Measurements from ENCODE around the gene HIPK1. TPM values are rescaled to one million over a fixed set of nuclear protein-coding genes. Genes with fewer than 3 reads are reported as not detected.

HIPK1 gene
- total and polyA plus RNA-seq, 4 experiments from 2014 or later, result 4.4 to 110 (median 62.1) TPM

- Mint-ChIP-seq H3K4me3 (peak overlapping the region; percentile 59 to 89 (median 82)), H3K9me3 (peaks cover 0 to 2% (median 0%) of the 10 kb centered on the region in 8 donors), H3K4me1 (peaks cover 56 to 85% (median 71%) of the 10 kb centered on the region in 4 donors), H3K36me3 (peaks cover 32 to 45% of the 10 kb centered on the region in 2 donors), H3K27ac (peak overlapping the region; percentile 86 to 97 (median 91)), H3K27me3 (no peaks in the 10 kb centered on the region)
- Histone ChIP-seq H3K27me3 (ENCODE audit: insufficient read depth, low read length) (no peaks in the 10 kb centered on the region), H3K4me1 (ENCODE audit: insufficient read depth, low read length) (peaks cover 85% of the 10 kb centered on the region), H3K27ac (ENCODE audit: low read depth, low read length) (peak overlapping the region; percentile 52), H3K4me3 (ENCODE audit: low read length in 2 of 2) (peak overlapping the region in 1 of 2 donors; percentile 35), H3K9me3 (ENCODE audit: control insufficient read depth in 1 of 2, low read length in 2 of 2) (no peaks in the 10 kb centered on the region), H3K36me3 (ENCODE audit: insufficient read depth, low read length) (peaks cover 15% of the 10 kb centered on the region)
- ChIA-PET POLR2A (ENCODE audit: partially characterized antibody) (interaction anchor here (0.7 to 7.7 kb wide), 8 partner anchors 9 to 1322 kb away, joined by 3 to 88 read pairs (median 4); partner anchors contain the start of genes AP4B1, CAPZA1, DCLRE1B and HIPK1), CTCF (ENCODE audit: partially characterized antibody) (interaction anchor here (0.7 to 3.1 kb wide), 10 partner anchors 8 to 105 kb away, joined by 3 to 20 read pairs (median 5); partner anchors contain the start of genes AP4B1, DCLRE1B and HIPK1)
- intact Hi-C loops (cut with micrococcal nuclease), result loop anchor here (1.0 kb wide), 1 partner anchor 9 kb away; no protein-coding TSS in a partner anchor
- DNase-seq, result peak; percentile 37 to 76 (median 47)
Measured at GRCh38 chr1:113940365-113941244, 11.5 kb downstream of the HIPK1 start.

- DNase-seq, result no peak
- Mint-ChIP-seq H3K9me3 (peaks cover 0 to 2% (median 0%) of the 10 kb centered on the region in 8 donors), H3K36me3 (peaks cover 32 to 50% of the 10 kb centered on the region in 2 donors), H3K4me1 (peaks cover 55 to 85% (median 71%) of the 10 kb centered on the region in 4 donors), H3K27me3 (no peaks in the 10 kb centered on the region), H3K4me3 (peak overlapping the region; percentile 12 to 89 (median 82)), H3K27ac (peak overlapping the region; percentile 86 to 97 (median 91))
- H3K4me1 ChIP-seq (ENCODE audit: insufficient read depth, low read length), result peaks cover 85% of the 10 kb centered on the region
- no peaks in the 10 kb centered on the region for H3K27me3 ChIP-seq (ENCODE audit: insufficient read depth, low read length)
- H3K27ac ChIP-seq (ENCODE audit: low read depth, low read length), result peak overlapping the region; percentile 52
- intact Hi-C loops (cut with micrococcal nuclease), result no loop called here
- H3K4me3 ChIP-seq (ENCODE audit: low read length in 2 of 2), result peak overlapping the region in 1 of 2 donors; percentile 35
- ChIA-PET POLR2A (ENCODE audit: partially characterized antibody) (interaction anchor here (0.9 to 7.7 kb wide), 4 partner anchors 11 to 129 kb away, joined by 3 to 88 read pairs (median 4); partner anchors contain the start of genes AP4B1, DCLRE1B, HIPK1 and RSBN1), CTCF (ENCODE audit: partially characterized antibody) (interaction anchor here (1.2 to 3.1 kb wide), 5 partner anchors 10 to 106 kb away, joined by 5 to 20 read pairs (median 7); partner anchors contain the start of genes AP4B1, DCLRE1B and HIPK1)
- no peaks in the 10 kb centered on the region for H3K9me3 ChIP-seq (ENCODE audit: control insufficient read depth in 1 of 2, low read length in 2 of 2)
- peaks cover 15% of the 10 kb centered on the region for H3K36me3 ChIP-seq (ENCODE audit: insufficient read depth, low read length)
Measured at GRCh38 chr1:113941245-113941559, 12.1 kb downstream of the HIPK1 start.

- Mint-ChIP-seq H3K4me1 (peaks cover 59 to 85% (median 74%) of the 10 kb centered on the region in 4 donors), H3K4me3 (peak overlapping the region in 1 of 8 donors; percentile 2), H3K27me3 (no peaks in the 10 kb centered on the region), H3K9me3 (peaks cover 0 to 2% (median 0%) of the 10 kb centered on the region in 8 donors), H3K27ac (peak overlapping the region in 4 of 7 donors; percentile 22 to 74 (median 48)), H3K36me3 (peaks cover 29 to 53% of the 10 kb centered on the region in 2 donors)
- intact Hi-C loops (cut with micrococcal nuclease), result no loop called here
- Histone ChIP-seq H3K4me1 (ENCODE audit: insufficient read depth, low read length) (peaks cover 85% of the 10 kb centered on the region), H3K27me3 (ENCODE audit: insufficient read depth, low read length) (no peaks in the 10 kb centered on the region), H3K27ac (ENCODE audit: low read depth, low read length) (no peak overlapping the region), H3K36me3 (ENCODE audit: insufficient read depth, low read length) (peaks cover 15% of the 10 kb centered on the region), H3K9me3 (ENCODE audit: control insufficient read depth in 1 of 2, low read length in 2 of 2) (no peaks in the 10 kb centered on the region), H3K4me3 (ENCODE audit: low read length in 2 of 2) (no peak overlapping the region)
- DNase-seq, result no peak
- POLR2A ChIA-PET (ENCODE audit: partially characterized antibody), result interaction anchor here (7.7 kb wide), 1 partner anchor 12 kb away, joined by 88 read pairs; the partner anchor contains the start of gene HIPK1
- CTCF ChIA-PET (ENCODE audit: partially characterized antibody), result interaction anchor here (0.6 to 2.8 kb wide), 3 partner anchors 12 to 185 kb away, joined by 3 to 9 read pairs (median 4); partner anchors contain the start of gene HIPK1
Measured at GRCh38 chr1:113942527-113942926, 13.4 kb downstream of the HIPK1 start.

- Histone ChIP-seq H3K9me3 (ENCODE audit: control insufficient read depth in 1 of 2, low read length in 2 of 2) (no peaks in the 10 kb centered on the region), H3K36me3 (ENCODE audit: insufficient read depth, low read length) (peaks cover 15% of the 10 kb centered on the region), H3K27me3 (ENCODE audit: insufficient read depth, low read length) (no peaks in the 10 kb centered on the region), H3K27ac (ENCODE audit: low read depth, low read length) (no peak overlapping the region), H3K4me3 (ENCODE audit: low read length in 2 of 2) (no peak overlapping the region), H3K4me1 (ENCODE audit: insufficient read depth, low read length) (peaks cover 85% of the 10 kb centered on the region)
- H3K4me1 Mint-ChIP-seq, result peaks cover 58 to 85% (median 74%) of the 10 kb centered on the region in 4 donors
- intact Hi-C loops (cut with micrococcal nuclease), result no loop called here
- ChIA-PET CTCF (ENCODE audit: partially characterized antibody) (interaction anchor here (0.6 to 2.8 kb wide), 3 partner anchors 13 to 185 kb away, joined by 3 to 9 read pairs (median 4); partner anchors contain the start of gene HIPK1), POLR2A (ENCODE audit: partially characterized antibody) (interaction anchor here (0.9 to 7.7 kb wide), 2 partner anchors 9 to 13 kb away, joined by 4 to 88 read pairs; partner anchors contain the start of gene HIPK1)
- no peaks in the 10 kb centered on the region for H3K27me3 Mint-ChIP-seq
- peaks cover 29 to 51% of the 10 kb centered on the region in 2 donors for H3K36me3 Mint-ChIP-seq
- H3K27ac Mint-ChIP-seq, result peak overlapping the region in 6 of 7 donors; percentile 25 to 81 (median 45)
- DNase-seq, result no peak
- peaks cover 0 to under 1% (median 0%) of the 10 kb centered on the region in 8 donors for H3K9me3 Mint-ChIP-seq
- peak overlapping the region in 2 of 8 donors; percentile 0 to 78 for H3K4me3 Mint-ChIP-seq
Measured at GRCh38 chr1:113943028-113943811, 14.1 kb downstream of the HIPK1 start.

GRCh38 chr1:113945329-113945728 is 16.2 kb downstream of the HIPK1 start:
- Mint-ChIP-seq H3K27ac (peak overlapping the region; percentile 14 to 94 (median 55)), H3K4me3 (peak overlapping the region in 5 of 8 donors; percentile 27 to 86 (median 47)), H3K27me3 (no peaks in the 10 kb centered on the region), H3K9me3 (no peaks in the 10 kb centered on the region), H3K4me1 (peaks cover 55 to 85% (median 69%) of the 10 kb centered on the region in 4 donors), H3K36me3 (peaks cover 31 to 47% of the 10 kb centered on the region in 2 donors)
- Histone ChIP-seq H3K36me3 (ENCODE audit: insufficient read depth, low read length) (peaks cover 13% of the 10 kb centered on the region), H3K4me1 (ENCODE audit: insufficient read depth, low read length) (peaks cover 85% of the 10 kb centered on the region), H3K9me3 (ENCODE audit: control insufficient read depth in 1 of 2, low read length in 2 of 2) (no peaks in the 10 kb centered on the region), H3K27ac (ENCODE audit: low read depth, low read length) (no peak overlapping the region), H3K4me3 (ENCODE audit: low read length in 2 of 2) (no peak overlapping the region), H3K27me3 (ENCODE audit: insufficient read depth, low read length) (no peaks in the 10 kb centered on the region)
- CTCF ChIA-PET (ENCODE audit: partially characterized antibody), result interaction anchor here (2.7 to 6.1 kb wide), 2 partner anchors 13 to 40 kb away, joined by 9 to 98 read pairs; partner anchors contain the start of genes AP4B1, DCLRE1B and HIPK1
- POLR2A ChIA-PET (ENCODE audit: partially characterized antibody), result interaction anchor here (1.1 to 4.2 kb wide), 3 partner anchors 8 to 40 kb away, joined by 3 to 120 read pairs (median 31); partner anchors contain the start of genes AP4B1, DCLRE1B and HIPK1
- DNase-seq, result no peak
- intact Hi-C loops (cut with micrococcal nuclease), result no loop called here

- H3K9me3 ChIP-seq (ENCODE audit: control insufficient read depth in 1 of 2, low read length in 2 of 2), result no peaks in the 10 kb centered on the region
- H3K27me3 Mint-ChIP-seq, result no peaks in the 10 kb centered on the region
Measured at GRCh38 chr1:113946112-113946511, 17.0 kb downstream of the HIPK1 start.

More at GRCh38 chr1:113946112-113946511, 17.0 kb downstream of the HIPK1 start:
- peaks cover 48 to 85% (median 63%) of the 10 kb centered on the region in 4 donors for H3K4me1 Mint-ChIP-seq
- H3K36me3 Mint-ChIP-seq, result peaks cover 23 to 42% of the 10 kb centered on the region in 2 donors
- peak overlapping the region; percentile 27 for H3K27ac ChIP-seq (ENCODE audit: low read depth, low read length)
- H3K4me3 Mint-ChIP-seq, result peak overlapping the region; percentile 16 to 86 (median 80)
- no peaks in the 10 kb centered on the region for H3K9me3 Mint-ChIP-seq
- H3K27ac Mint-ChIP-seq, result peak overlapping the region; percentile 83 to 95 (median 94)
- intact Hi-C loops (cut with micrococcal nuclease), result no loop called here
- H3K27me3 ChIP-seq (ENCODE audit: insufficient read depth, low read length), result no peaks in the 10 kb centered on the region
- peaks cover 85% of the 10 kb centered on the region for H3K4me1 ChIP-seq (ENCODE audit: insufficient read depth, low read length)
- H3K36me3 ChIP-seq (ENCODE audit: insufficient read depth, low read length), result peaks cover 6% of the 10 kb centered on the region
- CTCF ChIA-PET (ENCODE audit: partially characterized antibody), result interaction anchor here (0.7 to 6.1 kb wide), 10 partner anchors 8 to 179 kb away, joined by 3 to 98 read pairs (median 6); partner anchors contain the start of genes AP4B1, DCLRE1B, HIPK1 and RSBN1
- H3K4me3 ChIP-seq (ENCODE audit: low read length in 2 of 2), result no peak overlapping the region
- POLR2A ChIA-PET (ENCODE audit: partially characterized antibody), result interaction anchor here (0.8 to 4.2 kb wide), 6 partner anchors 9 to 395 kb away, joined by 3 to 120 read pairs (median 6); partner anchors contain the start of genes AP4B1, DCLRE1B, HIPK1 and RSBN1
- no peak for DNase-seq

All from CD4-positive, alpha-beta memory T cell (primary cell).